SH-SY5Y (cell line): Measurements from ENCODE around the gene CHST11.

ENCODE experiments used
- GATA2 ChIP-seq: IDR thresholded peaks from 2 replicates; pipeline ENCODE4 v1.6.1; 2011; ENCODE audit warnings: mild to moderate bottlenecking, low read depth, low read length
- GATA3 ChIP-seq: IDR thresholded peaks from 2 replicates; pipeline ENCODE4 v1.6.1; 2011; ENCODE audit warnings: low read depth, mild to moderate bottlenecking, low read length, moderate library complexity

DNA sequence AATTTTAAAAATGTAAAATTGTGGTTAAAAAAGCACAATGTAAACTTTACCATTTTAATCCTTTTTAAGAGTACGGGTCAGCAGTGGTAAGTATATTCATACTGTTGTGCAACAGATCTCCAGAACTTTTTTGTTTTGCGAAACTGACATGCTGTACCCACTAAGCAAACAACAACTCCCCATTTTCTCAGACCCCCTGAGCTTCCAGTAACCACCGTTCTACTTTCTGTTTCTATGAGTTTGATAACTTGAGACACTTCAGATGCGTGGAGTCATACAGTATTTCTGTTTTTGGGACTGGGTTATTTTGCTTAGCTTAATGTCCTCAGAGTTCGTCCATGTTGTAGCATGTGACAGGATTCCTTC lies 38.0 kb downstream of the CHST11 start:
- TF ChIP-seq GATA2 (no peak), GATA3 (no peak)
